Left lung (tissue), 10 donors: ENCODE measurements around the gene CENPV. TPM values are rescaled to one million over a fixed set of nuclear protein-coding genes. Genes with fewer than 3 reads are reported as not detected.

Experiments used
- ATAC-seq: fragments of 200-7000 bp; cut with Tn5 transposase; one replicate; pipeline ENCODE4 v1.9.1; 2020; ENCODE audit warnings: moderate library complexity
- DNase-seq, 4 donors: peaks; one replicate each; pipeline ENCODE4 v3.0.0-alpha.2; 2013 to 2020
- H3K27ac ChIP-seq, 2 donors: fragments of 200-600 bp; sonication (generic) in 1 of 2; one replicate each; pipeline versions ENCODE4 v1.5.0 to v1.8.0; 2020 to 2021
- H3K27me3 ChIP-seq, 2 donors: fragments of 200-600 bp; sonication (generic) in 1 of 2; one replicate each; pipeline versions ENCODE4 v1.5.0 to v1.8.0; 2020 to 2021
- H3K36me3 ChIP-seq, 2 donors: fragments of 200-600 bp; sonication (generic) in 1 of 2; one replicate each; pipeline versions ENCODE4 v1.5.0 to v1.8.0; 2020 to 2021
- H3K4me1 ChIP-seq, 2 donors: fragments of 200-600 bp; one replicate each; pipeline ENCODE4 v1.8.0; 2021
- H3K4me3 ChIP-seq, 2 donors: fragments of 200-600 bp; sonication (generic) in 1 of 2; one replicate each; pipeline versions ENCODE4 v1.5.0 to v1.8.0; 2020 to 2021; ENCODE audit warnings: mild to moderate bottlenecking in 1 of 2
- H3K9me3 ChIP-seq, 2 donors: fragments of 200-600 bp; sonication (generic) in 1 of 2; one replicate each; pipeline versions ENCODE4 v1.5.0 to v1.8.0; 2020 to 2021
- intact Hi-C, 2 donors: fragments of 100-400 bp; cut with DNase I; formaldehyde crosslinking; loops; one replicate each; pipeline versions ENCODE4 v1.11.2 to v1.14.2; 2022
- polyA plus RNA-seq, 6 donors: library from polyadenylated mRNA; unstranded; fragments of 120-200 nt; gene quantifications; one replicate each; pipeline ENCODE4 v1.2.1, GENCODE V29; 2013; ENCODE audit not compliant: insufficient read length in 6 of 6
- total RNA-seq, 2 donors: library from RNA; stranded (reverse); fragmentation: NEBNext Ultra II Directional; extraction: Animal tissue kit (Norgen Biotek cat#: 25700); gene quantifications; one replicate each; pipeline ENCODE4 v1.2.1, GENCODE V29; 2021
- TF ChIP-seq, protein P1 (sequence below), 2 donors: fragments of 200-600 bp; sonication (generic) in 1 of 2; IDR thresholded peaks; one replicate each; pipeline versions ENCODE4 v1.5.0 to v1.8.0; 2021; ENCODE audit warnings: antibody characterized with exemption in 2 of 2
- donor health status: DM: no; HTN: yes; CAD: no.
- donor health status: DM: no; HTN: no; CAD: no.

CENPV gene
- total and polyA plus RNA-seq, 8 donors: 11.5 to 92.6 (median 76.4) TPM

DNA sequence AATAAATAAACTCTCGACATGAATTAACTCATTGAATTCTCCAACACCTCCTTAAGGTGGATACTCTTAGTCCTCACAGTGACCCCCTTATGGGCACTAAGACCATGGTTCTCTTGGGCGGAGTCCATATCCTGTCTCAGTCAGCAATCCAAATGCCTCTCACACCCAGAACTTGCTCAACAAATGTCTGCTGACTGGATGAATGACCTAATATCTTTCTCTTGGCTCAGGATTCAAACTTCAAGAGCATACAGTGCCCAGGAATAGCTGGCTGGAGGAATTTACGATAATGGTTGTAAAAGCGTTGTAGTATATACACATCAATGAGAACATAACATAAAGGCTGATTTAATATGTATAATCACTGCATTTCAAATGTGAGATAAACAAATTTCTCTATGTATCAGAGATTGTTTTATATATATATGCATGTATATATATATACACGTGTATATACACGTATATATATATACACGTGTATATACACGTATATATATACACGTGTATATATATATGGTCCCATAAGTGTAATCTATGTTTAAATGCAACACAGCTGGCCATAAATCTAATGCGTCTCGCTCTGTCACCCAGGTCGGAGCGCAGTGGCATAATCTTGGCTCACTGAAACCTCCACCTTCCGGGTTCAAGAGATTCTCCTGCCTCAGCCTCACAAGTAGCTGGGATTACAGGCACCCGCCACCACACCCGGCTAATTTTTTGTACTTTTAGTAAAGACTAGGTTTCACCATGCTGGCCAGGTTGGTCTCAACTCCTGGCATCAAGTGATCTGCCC is 21.1 kb upstream of the CENPV start:
- intact Hi-C loops: no loop called here

DNA sequence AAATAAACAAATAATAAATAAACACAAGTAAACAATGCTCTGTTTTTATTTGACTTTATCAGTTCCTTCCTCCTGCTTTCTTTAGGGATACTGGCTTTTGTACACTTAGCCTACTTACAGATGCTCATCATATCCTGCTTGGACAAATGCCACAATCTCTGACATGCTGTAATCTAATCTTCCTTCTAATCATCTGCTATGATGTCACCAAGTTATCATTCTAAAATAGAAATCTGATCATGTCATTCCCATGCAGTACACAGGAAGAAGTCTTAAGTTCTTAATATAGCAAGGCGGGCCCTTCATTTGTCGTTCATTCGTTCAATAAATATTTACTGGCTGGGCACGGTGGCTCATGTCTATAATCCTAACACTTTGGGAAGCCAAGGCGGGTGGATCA is 18.5 kb upstream of the CENPV start:
- no peak overlapping the region for H3K4me3 ChIP-seq
- H3K4me1 ChIP-seq: peaks cover 0 to 11% of the 10 kb centered on the region in 2 donors
- no peaks in the 10 kb centered on the region for H3K9me3 ChIP-seq
- no peaks in the 10 kb centered on the region for H3K36me3 ChIP-seq
- peak overlapping the region in 1 of 2 donors; percentile 45 for H3K27ac ChIP-seq
- no peaks in the 10 kb centered on the region for H3K27me3 ChIP-seq
- DNase-seq: peak in 1 of 4 donors; percentile 49
- TF ChIP-seq, protein P1, sequence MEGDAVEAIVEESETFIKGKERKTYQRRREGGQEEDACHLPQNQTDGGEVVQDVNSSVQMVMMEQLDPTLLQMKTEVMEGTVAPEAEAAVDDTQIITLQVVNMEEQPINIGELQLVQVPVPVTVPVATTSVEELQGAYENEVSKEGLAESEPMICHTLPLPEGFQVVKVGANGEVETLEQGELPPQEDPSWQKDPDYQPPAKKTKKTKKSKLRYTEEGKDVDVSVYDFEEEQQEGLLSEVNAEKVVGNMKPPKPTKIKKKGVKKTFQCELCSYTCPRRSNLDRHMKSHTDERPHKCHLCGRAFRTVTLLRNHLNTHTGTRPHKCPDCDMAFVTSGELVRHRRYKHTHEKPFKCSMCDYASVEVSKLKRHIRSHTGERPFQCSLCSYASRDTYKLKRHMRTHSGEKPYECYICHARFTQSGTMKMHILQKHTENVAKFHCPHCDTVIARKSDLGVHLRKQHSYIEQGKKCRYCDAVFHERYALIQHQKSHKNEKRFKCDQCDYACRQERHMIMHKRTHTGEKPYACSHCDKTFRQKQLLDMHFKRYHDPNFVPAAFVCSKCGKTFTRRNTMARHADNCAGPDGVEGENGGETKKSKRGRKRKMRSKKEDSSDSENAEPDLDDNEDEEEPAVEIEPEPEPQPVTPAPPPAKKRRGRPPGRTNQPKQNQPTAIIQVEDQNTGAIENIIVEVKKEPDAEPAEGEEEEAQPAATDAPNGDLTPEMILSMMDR (IDR thresholded peaks at IDR 0.05): no peak
- intact Hi-C loops: no loop called here
- ATAC-seq: no peak

More for the DNA sequence above, 21.1 kb upstream of the CENPV start:
- TF ChIP-seq, protein P1 (IDR thresholded peaks at IDR 0.05): no peak
- peak overlapping the region; percentile 45 to 53 for H3K27ac ChIP-seq
- no peaks in the 10 kb centered on the region for H3K27me3 ChIP-seq
- peak; percentile 62 for ATAC-seq
- peaks cover 0 to 19% of the 10 kb centered on the region in 2 donors for H3K4me1 ChIP-seq
- no peaks in the 10 kb centered on the region for H3K36me3 ChIP-seq
- no peak overlapping the region for H3K4me3 ChIP-seq
- no peaks in the 10 kb centered on the region for H3K9me3 ChIP-seq
- peak in 1 of 4 donors; percentile 75 for DNase-seq

DNA sequence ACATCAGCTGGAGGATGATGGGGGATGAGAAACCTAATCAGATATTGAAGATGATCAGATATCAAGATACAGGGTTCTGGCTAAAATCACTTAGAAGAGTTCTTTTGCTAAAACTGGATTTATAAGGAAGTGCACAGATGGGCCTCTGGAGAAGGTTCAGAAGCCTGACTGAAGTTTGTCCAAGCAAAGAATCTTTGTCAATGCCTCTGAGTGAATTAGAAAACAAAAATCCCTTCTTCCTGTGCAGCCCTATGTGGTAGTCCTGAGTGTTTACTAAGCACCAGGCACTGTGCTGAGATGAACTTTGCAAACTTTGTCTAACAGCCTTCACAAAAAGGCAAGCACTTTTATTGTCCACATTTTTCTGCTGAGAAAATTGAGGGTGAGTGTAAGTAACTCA is 11.4 kb upstream of the CENPV start:
- no peak for DNase-seq
- intact Hi-C loops: loop anchor here in 1 of 2 donors (10.0 kb wide), 1 partner anchor 70 kb away; no protein-coding TSS in a partner anchor
- TF ChIP-seq, protein P1 (IDR thresholded peaks at IDR 0.05): no peak
- peaks cover 0 to 4% of the 10 kb centered on the region in 2 donors for H3K4me1 ChIP-seq
- H3K4me3 ChIP-seq: no peak overlapping the region
- peak; percentile 8 for ATAC-seq
- no peaks in the 10 kb centered on the region for H3K9me3 ChIP-seq
- H3K36me3 ChIP-seq: no peaks in the 10 kb centered on the region
- H3K27ac ChIP-seq: no peak overlapping the region
- H3K27me3 ChIP-seq: no peaks in the 10 kb centered on the region

DNA sequence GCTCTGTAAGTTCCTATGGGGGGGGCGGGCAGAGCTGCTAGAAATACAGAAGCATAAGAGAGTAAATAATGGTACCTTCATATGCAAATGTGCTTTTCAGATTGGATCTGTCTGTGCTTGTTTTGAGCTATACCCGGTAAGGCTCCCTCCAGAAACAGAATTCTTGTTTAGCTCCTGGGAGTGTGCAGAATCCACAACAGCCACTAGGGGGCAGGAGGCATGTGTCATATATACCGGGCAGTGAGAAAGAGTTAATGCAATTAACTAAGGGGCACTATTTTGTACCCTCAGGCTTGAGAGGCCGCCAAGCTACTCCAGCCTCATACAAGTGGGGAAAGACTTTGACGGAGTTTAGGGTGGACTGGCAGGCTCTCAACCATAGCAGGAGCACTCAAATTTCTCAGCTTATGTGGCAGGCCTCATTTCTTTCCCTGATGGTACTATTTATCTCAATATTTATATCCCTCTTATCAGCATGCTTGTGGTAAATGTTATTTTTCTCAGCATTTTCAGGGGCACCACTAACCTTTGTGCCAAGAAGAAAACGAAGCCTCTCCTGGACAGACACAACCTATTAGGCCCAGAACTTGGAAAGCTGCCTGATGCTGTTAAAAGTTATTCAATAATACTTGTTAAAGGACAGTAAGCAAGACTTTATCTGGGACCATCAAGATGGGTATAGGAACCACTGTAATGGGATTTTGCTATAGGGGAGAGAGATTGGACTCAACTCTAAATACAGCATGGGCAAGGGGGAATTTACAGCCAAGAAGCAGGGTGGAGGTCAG is 10.7 kb upstream of the CENPV start:
- Histone ChIP-seq H3K36me3 (no peaks in the 10 kb centered on the region), H3K4me1 (peaks cover 0 to 4% of the 10 kb centered on the region in 2 donors), H3K9me3 (no peaks in the 10 kb centered on the region), H3K27me3 (no peaks in the 10 kb centered on the region), H3K4me3 (no peak overlapping the region), H3K27ac (no peak overlapping the region)
- intact Hi-C loops: loop anchor here in 1 of 2 donors (10.0 kb wide), 1 partner anchor 71 kb away; no protein-coding TSS in a partner anchor
- TF ChIP-seq, protein P1 (IDR thresholded peaks at IDR 0.05): peak; percentile 92 to 95
- ATAC-seq (peak; percentile 98), DNase-seq (peak in 2 of 4 donors; percentile 61 to 76)

DNA sequence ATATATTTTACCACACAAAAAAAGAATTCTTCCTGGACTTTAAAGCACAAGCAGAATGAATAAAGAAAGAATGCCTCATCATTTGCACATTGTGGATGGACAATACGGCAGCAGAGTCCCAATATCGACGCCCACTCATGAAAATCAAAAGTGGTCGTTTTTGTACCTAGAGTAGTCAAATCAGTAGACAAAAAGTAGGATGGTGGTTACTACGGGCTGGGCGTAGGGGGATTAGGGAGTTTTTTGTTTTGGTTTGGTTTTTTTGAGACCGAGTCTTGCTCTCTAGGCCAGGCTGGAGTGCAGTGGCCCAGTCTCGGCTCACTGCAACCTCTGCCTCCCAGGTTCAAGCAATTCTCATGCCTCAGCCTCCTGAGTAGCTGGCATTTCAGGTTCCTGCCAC is 8.6 kb upstream of the CENPV start:
- ATAC-seq (no peak), DNase-seq (no peak)
- H3K27me3 ChIP-seq: no peaks in the 10 kb centered on the region
- no peak overlapping the region for H3K4me3 ChIP-seq
- H3K4me1 ChIP-seq: peaks cover 0 to 4% of the 10 kb centered on the region in 2 donors
- TF ChIP-seq, protein P1 (IDR thresholded peaks at IDR 0.05): no peak
- no peaks in the 10 kb centered on the region for H3K9me3 ChIP-seq
- no peak overlapping the region for H3K27ac ChIP-seq
- intact Hi-C loops: loop anchor here in 1 of 2 donors (10.0 kb wide), 1 partner anchor 73 kb away; no protein-coding TSS in a partner anchor
- H3K36me3 ChIP-seq: no peaks in the 10 kb centered on the region
